Activated CD8-positive, alpha-beta T cell treated with anti-CD3 and anti-CD28 coated beads for 36 hours (primary cell): Measurements from ENCODE around the gene TNP1. TPM values are rescaled to one million over a fixed set of nuclear protein-coding genes. Genes with fewer than 3 reads are reported as not detected.

Source experiments
- ATAC-seq: fragments of 200-7000 bp; cut with Tn5 transposase; one replicate; pipeline ENCODE4 v1.10.0; 2021; ENCODE audit warnings: mild to moderate bottlenecking, moderate library complexity
- CTCF ChIA-PET: fragments of 350-600 bp; sonication (Branson Sonifier 250); formaldehyde crosslinking; loops from one replicate; lab custom pipeline; 2021; ENCODE audit warnings: antibody characterized with exemption; lab: Charles Lee
- POLR2A ChIA-PET: fragments of 350-600 bp; sonication (Branson Sonifier 250); formaldehyde crosslinking; loops from one replicate; lab custom pipeline; 2021; ENCODE audit warnings: antibody characterized with exemption; lab: Charles Lee
- DNase-seq: peaks from one replicate; pipeline ENCODE4 v3.0.0-alpha.2; 2020
- H3K27ac Mint-ChIP-seq: one replicate; pipeline ENCODE4 v1.8.0; 2021; ENCODE audit warnings: mild to moderate bottlenecking, mixed read lengths
- H3K27me3 Mint-ChIP-seq: one replicate; pipeline ENCODE4 v1.8.0; 2021; ENCODE audit warnings: mixed read lengths
- H3K36me3 Mint-ChIP-seq: one replicate; pipeline ENCODE4 v1.8.0; 2021; ENCODE audit warnings: low read depth, mixed read lengths
- H3K4me1 Mint-ChIP-seq: one replicate; pipeline ENCODE4 v1.8.0; 2021; ENCODE audit warnings: low read depth, mixed read lengths
- H3K4me3 Mint-ChIP-seq: one replicate; pipeline ENCODE4 v1.8.0; 2021; ENCODE audit warnings: mild to moderate bottlenecking, moderate library complexity, mixed read lengths
- H3K9me3 Mint-ChIP-seq: one replicate; pipeline ENCODE4 v1.8.0; 2021; ENCODE audit warnings: mixed read lengths
- intact Hi-C: fragments of 100-400 bp; cut with micrococcal nuclease; formaldehyde crosslinking; loops from one replicate; pipeline ENCODE4 v1.10.0; 2022
- total RNA-seq, 2 experiments: library from RNA; stranded (reverse); gene quantifications; one replicate each; pipeline ENCODE4 v1.2.3, GENCODE V29; 2021
- TF ChIP-seq, protein P1 (sequence below): fragments of 200-600 bp; IDR thresholded peaks from one replicate; pipeline ENCODE4 v1.8.0; 2022; ENCODE audit warnings: antibody characterized with exemption, mild to moderate bottlenecking

Gene TNP1
- total RNA-seq, 2 experiments from 2014 or later = not detected

DNA sequence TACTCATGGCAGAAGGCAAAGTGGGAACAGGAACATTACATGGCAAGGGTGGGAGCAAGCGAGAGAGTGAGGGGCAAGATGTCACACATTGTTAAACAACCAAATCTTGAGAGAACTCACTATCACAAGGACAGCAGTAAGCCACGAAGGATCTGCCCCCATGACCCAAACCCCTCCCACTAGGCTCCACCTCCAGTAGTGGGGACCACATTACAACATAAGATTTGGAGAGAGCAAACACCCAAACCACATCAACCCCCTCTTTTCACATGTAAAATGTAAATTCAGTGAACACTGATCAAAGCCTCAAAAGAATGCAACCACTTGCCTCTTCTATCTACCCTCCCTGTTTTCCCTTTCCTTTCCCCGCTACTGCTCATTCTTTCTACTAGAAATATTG lies 43.6 kb upstream of the TNP1 start:
- H3K9me3 Mint-ChIP-seq = peaks cover 16% of the 10 kb centered on the region
- TF ChIP-seq, protein P1, sequence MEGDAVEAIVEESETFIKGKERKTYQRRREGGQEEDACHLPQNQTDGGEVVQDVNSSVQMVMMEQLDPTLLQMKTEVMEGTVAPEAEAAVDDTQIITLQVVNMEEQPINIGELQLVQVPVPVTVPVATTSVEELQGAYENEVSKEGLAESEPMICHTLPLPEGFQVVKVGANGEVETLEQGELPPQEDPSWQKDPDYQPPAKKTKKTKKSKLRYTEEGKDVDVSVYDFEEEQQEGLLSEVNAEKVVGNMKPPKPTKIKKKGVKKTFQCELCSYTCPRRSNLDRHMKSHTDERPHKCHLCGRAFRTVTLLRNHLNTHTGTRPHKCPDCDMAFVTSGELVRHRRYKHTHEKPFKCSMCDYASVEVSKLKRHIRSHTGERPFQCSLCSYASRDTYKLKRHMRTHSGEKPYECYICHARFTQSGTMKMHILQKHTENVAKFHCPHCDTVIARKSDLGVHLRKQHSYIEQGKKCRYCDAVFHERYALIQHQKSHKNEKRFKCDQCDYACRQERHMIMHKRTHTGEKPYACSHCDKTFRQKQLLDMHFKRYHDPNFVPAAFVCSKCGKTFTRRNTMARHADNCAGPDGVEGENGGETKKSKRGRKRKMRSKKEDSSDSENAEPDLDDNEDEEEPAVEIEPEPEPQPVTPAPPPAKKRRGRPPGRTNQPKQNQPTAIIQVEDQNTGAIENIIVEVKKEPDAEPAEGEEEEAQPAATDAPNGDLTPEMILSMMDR = no peak
- peaks cover 5% of the 10 kb centered on the region for H3K4me1 Mint-ChIP-seq
- no peak overlapping the region for H3K4me3 Mint-ChIP-seq
- CTCF ChIA-PET = no interaction called here
- no peaks in the 10 kb centered on the region for H3K36me3 Mint-ChIP-seq
- ATAC-seq (no peak), DNase-seq (no peak)
- H3K27ac Mint-ChIP-seq = no peak overlapping the region
- POLR2A ChIA-PET = no interaction called here
- peaks cover 4% of the 10 kb centered on the region for H3K27me3 Mint-ChIP-seq
- intact Hi-C loops = no loop called here

DNA sequence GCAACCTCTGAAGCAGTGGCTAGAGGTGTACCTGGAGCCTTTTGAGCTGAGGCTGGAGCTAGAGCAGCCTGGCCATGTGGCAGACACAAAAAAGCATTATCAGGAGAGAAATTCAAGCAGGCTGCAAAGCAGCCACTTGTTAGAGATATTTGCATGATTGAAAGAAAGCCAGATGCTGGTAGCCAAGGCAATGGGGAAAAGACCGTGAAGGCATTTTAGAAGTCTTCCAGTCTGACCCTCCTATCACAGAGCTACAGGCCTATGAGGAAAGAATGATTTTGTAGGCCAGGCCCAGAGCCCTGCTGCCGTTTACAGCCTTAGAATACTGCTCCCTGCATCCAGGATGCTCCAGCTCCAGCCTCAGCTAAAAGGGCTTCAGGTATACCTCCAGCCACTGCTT lies 41.4 kb upstream of the TNP1 start:
- ATAC-seq (no peak), DNase-seq (no peak)
- H3K4me1 Mint-ChIP-seq = peaks cover 10% of the 10 kb centered on the region
- H3K27me3 Mint-ChIP-seq = peaks cover 4% of the 10 kb centered on the region
- H3K4me3 Mint-ChIP-seq = no peak overlapping the region
- ChIA-PET POLR2A (no interaction called here), CTCF (interaction anchor here (0.8 kb wide), 1 partner anchor 9 kb away, joined by 3 read pairs; no protein-coding TSS in a partner anchor)
- H3K9me3 Mint-ChIP-seq = peaks cover 18% of the 10 kb centered on the region
- intact Hi-C loops = no loop called here
- no peaks in the 10 kb centered on the region for H3K36me3 Mint-ChIP-seq
- H3K27ac Mint-ChIP-seq = no peak overlapping the region
- TF ChIP-seq, protein P1 = no peak

DNA sequence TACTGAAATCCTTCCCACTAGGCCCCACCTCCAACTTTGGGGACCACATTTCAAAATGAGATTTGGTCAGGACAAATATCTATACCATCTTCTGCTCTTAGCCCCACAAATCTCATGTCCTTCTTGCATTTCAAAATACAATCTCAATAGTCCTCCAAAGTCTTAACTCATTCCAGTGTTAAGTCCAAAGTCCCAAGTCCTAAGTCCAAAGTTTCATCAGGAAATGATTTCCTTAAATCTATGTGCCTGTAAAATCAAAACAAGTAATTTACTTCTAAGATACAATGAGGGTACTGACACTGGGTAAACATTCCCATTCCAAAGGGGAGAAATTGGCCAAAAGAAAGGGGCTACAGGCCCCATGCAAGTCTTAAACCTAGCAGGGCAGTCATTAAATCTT lies 40.5 kb upstream of the TNP1 start:
- TF ChIP-seq, protein P1 = no peak
- intact Hi-C loops = no loop called here
- Mint-ChIP-seq H3K9me3 (peaks cover 18% of the 10 kb centered on the region), H3K4me3 (no peak overlapping the region), H3K27me3 (peaks cover 5% of the 10 kb centered on the region), H3K4me1 (peaks cover 10% of the 10 kb centered on the region), H3K36me3 (no peaks in the 10 kb centered on the region), H3K27ac (no peak overlapping the region)
- ATAC-seq (no peak), DNase-seq (no peak)
- POLR2A ChIA-PET = interaction anchor here (0.9 kb wide), 1 partner anchor 192 kb away, joined by 3 read pairs; no protein-coding TSS in a partner anchor
- CTCF ChIA-PET = no interaction called here

DNA sequence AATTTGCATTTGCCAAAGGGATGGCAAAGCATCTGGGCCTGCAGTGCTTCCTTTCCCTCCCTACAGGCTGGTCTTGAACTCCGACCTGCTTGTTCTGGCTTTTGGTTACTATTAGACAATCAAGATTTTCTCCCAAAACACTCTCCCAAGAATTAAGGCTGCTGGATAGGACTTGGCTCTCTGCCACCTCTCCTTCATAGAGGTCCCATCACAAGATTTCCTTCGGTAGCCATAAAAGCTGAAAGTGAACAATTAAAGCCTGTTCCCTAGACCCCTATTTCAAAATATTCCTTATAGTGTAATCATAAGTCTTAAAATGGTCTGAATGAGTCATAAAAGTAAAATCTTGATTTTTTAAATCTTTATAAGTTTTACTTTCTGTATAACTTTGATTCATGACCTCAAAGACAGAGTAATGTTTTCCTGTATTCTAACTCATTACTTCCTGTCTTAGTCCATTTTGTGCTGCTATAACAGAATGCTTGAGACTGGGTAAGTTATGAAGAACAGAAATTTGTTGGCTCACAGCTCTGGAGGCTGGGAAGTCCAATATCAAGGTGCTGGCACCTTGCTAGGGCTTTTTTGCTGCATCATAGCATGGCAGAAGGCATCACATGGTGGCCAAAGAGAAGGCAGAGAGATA lies 37.8 kb upstream of the TNP1 start:
- peaks cover 5% of the 10 kb centered on the region for H3K4me1 Mint-ChIP-seq
- no peak overlapping the region for H3K4me3 Mint-ChIP-seq

DNA sequence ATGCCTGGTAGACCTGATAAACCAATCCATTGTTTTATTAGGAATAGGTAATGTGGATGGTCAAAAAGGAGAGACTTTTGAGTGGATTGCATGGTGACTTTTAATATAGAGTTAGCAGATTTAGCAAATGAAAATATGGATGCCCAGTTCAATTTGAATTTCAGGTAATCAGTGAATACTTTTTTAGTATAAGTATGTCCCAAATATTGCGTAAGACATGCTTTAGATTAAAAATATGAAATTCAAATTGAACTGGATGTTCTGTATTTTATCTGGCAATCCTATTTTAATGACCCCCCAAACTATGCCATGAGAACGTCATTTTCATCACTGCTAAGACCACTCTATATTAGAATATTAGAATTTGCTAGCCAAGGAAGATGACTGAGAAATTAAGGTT lies 30.3 kb upstream of the TNP1 start:
- Mint-ChIP-seq H3K4me3 (no peak overlapping the region), H3K4me1 (no peaks in the 10 kb centered on the region), H3K27me3 (peaks cover 1% of the 10 kb centered on the region), H3K9me3 (no peaks in the 10 kb centered on the region), H3K27ac (no peak overlapping the region), H3K36me3 (no peaks in the 10 kb centered on the region)
- DNase-seq (no peak), ATAC-seq (no peak)
- TF ChIP-seq, protein P1 = no peak
- POLR2A ChIA-PET = no interaction called here
- intact Hi-C loops = no loop called here
- CTCF ChIA-PET = no interaction called here

More for the DNA sequence above, 37.8 kb upstream of the TNP1 start:
- POLR2A ChIA-PET = no interaction called here
- Mint-ChIP-seq H3K27ac (peak overlapping the region; percentile 58), H3K27me3 (peaks cover 5% of the 10 kb centered on the region), H3K9me3 (peaks cover 6% of the 10 kb centered on the region), H3K36me3 (no peaks in the 10 kb centered on the region)
- ATAC-seq = peak; percentile 66
- CTCF ChIA-PET = no interaction called here
- no peak for DNase-seq
- TF ChIP-seq, protein P1 = no peak
- intact Hi-C loops = no loop called here
